DOHH2 (cell line): ENCODE results near the gene NEDD4L.

ENCODE experiments used
- CTCF ChIP-seq: fragments of 200-600 bp; sonication (generic); IDR thresholded peaks from one replicate; pipeline ENCODE4 v1.5.1; 2014; ENCODE audit warnings: antibody characterized with exemption, mild to moderate bottlenecking, low read depth, low read length; ENCODE audit not compliant: poor library complexity, severe bottlenecking
- EZH2phosphoT487 ChIP-seq: fragments of 200-600 bp; sonication (generic); IDR thresholded peaks from 2 replicates; pipeline ENCODE4 v1.6.1; 2017; ENCODE audit warnings: borderline replicate concordance, mild to moderate bottlenecking, antibody characterized with exemption, low read length, moderate library complexity, mixed read lengths

- TF ChIP-seq EZH2phosphoT487 (no peak), CTCF (no peak)
Observed at GRCh38 chr18:58266291-58266690, 222.3 kb downstream of the NEDD4L start.
